Transverse colon (tissue), 4 donors: Measurements from ENCODE around the gene MAN1C1. TPM values are rescaled to one million over a fixed set of nuclear protein-coding genes. Genes with fewer than 3 reads are reported as not detected.

Experiments
- DNase-seq: peaks from one replicate; pipeline ENCODE4 v3.0.0-alpha.2; 2019
- H3K27ac ChIP-seq, 4 donors: fragments of 200-600 bp; sonication (generic); 2 replicates each; pipeline ENCODE4 v1.5.1; 2016 to 2018; ENCODE audit warnings: inconsistent platforms in 4 of 4
- H3K27me3 ChIP-seq: fragments of 200-600 bp; sonication (generic); 2 replicates; pipeline ENCODE4 v1.5.1; 2017; ENCODE audit warnings: inconsistent platforms
- H3K36me3 ChIP-seq, 4 donors: fragments of 200-600 bp; sonication (generic); 2 replicates each; pipeline ENCODE4 v1.5.1; 2017 to 2019; ENCODE audit warnings: inconsistent platforms in 4 of 4
- H3K4me1 ChIP-seq, 4 donors: fragments of 200-600 bp; sonication (generic); 2 replicates each; pipeline ENCODE4 v1.5.1; 2017 to 2020; ENCODE audit warnings: inconsistent platforms in 4 of 4
- H3K4me3 ChIP-seq, 4 donors: fragments of 200-600 bp; sonication (generic); 1 replicate in 1 of 4; 2 replicates in 3 of 4; pipeline versions ENCODE4 v1.5.1 to v1.6.1; 2017 to 2019; ENCODE audit warnings: inconsistent platforms in 4 of 4
- H3K9me3 ChIP-seq, 2 donors: fragments of 200-600 bp; sonication (generic); 2 replicates each; pipeline ENCODE4 v1.5.1; 2017 to 2019; ENCODE audit warnings: inconsistent platforms in 2 of 2
- CTCF ChIP-seq, 5 experiments: fragments of 200-600 bp in 3 of 5; fragments of 450-650 bp in 2 of 5; sonication (generic) in 3 of 5; IDR thresholded peaks; 1 replicate in 2 of 5; 2 replicates in 3 of 5; pipeline ENCODE4 v1.5.1; 2016 to 2017; ENCODE audit warnings: antibody characterized with exemption in 5 of 5, inconsistent platforms in 3 of 5, mild to moderate bottlenecking in 2 of 5, moderate library complexity in 1 of 5
- EP300 ChIP-seq: sonication (generic); formaldehyde crosslinking; IDR thresholded peaks from one replicate; pipeline ENCODE4 v1.6.1; 2017; ENCODE audit warnings: antibody characterized with exemption, low read depth
- POLR2A ChIP-seq: fragments of 450-650 bp; IDR thresholded peaks from one replicate; pipeline ENCODE4 v1.6.1; 2016; ENCODE audit warnings: antibody characterized with exemption, mild to moderate bottlenecking, moderate library complexity
- POLR2AphosphoS5 ChIP-seq, 3 donors: sonication (generic); formaldehyde crosslinking; IDR thresholded peaks; one replicate each; pipeline ENCODE4 v1.6.1; 2016; ENCODE audit warnings: antibody characterized with exemption in 3 of 3
- WGBS, 2 donors: methylation state at CpG; one replicate each; pipeline ENCODE4 v1.1.5; 2018; ENCODE audit warnings: low coverage in 1 of 2; 5-methylcytosine and 5-hydroxymethylcytosine counted together
- in situ Hi-C, 4 donors: fragments of 200-750 bp; cut with MboI; loops; one replicate each; pipeline versions ENCODE4 v1.15.0 to v1.15.1; 2017; ENCODE audit warnings: low sequenced_read_pairs in 3 of 4, low pct_ligation_motif_present in 1 of 4, low pct_unique_long_range_greater_than_20kb in 1 of 4
- intact Hi-C: fragments of 100-400 bp; cut with DNase I; formaldehyde crosslinking; loops from one replicate; pipeline ENCODE4 v1.15.1; 2023; ENCODE audit warnings: low total_unique reads
- total RNA-seq, 4 donors: library from RNA; depleted of rRNA; stranded (reverse); fragments of >200 nt; gene quantifications; one replicate each; pipeline ENCODE4 v1.1.0, GENCODE V29; 2016

MAN1C1 gene
- total RNA-seq, 4 donors from 2014 or later = 2.4 to 6.8 (median 4.3) TPM

GRCh38 chr1:25727635-25728286 is 111.2 kb downstream of the MAN1C1 start:
- no peaks in the 10 kb centered on the region for H3K36me3 ChIP-seq
- H3K4me3 ChIP-seq = no peak overlapping the region
- H3K9me3 ChIP-seq = no peaks in the 10 kb centered on the region
- DNase-seq = peak; percentile 61
- TF ChIP-seq EP300 = peak; percentile 13
- peak in 2 of 3 donors; percentile 40 to 41 for TF ChIP-seq POLR2AphosphoS5 (IDR thresholded peaks at IDR 0.05)
- TF ChIP-seq CTCF (IDR thresholded peaks at IDR 0.05) = no peak
- H3K27me3 ChIP-seq = no peaks in the 10 kb centered on the region
- WGBS, 2 donors = 26% methylated on average over 11 of the region's 12 CpGs; no CpG with 5 or more reads in 1 of the 2 donors
- peaks cover 7 to 39% (median 23%) of the 10 kb centered on the region in 4 donors for H3K4me1 ChIP-seq
- intact Hi-C loops (no loop called here), in situ Hi-C loops (no loop called here)
- H3K27ac ChIP-seq = peak overlapping the region; percentile 25 to 70 (median 44)

GRCh38 chr1:25728301-25728935 is 111.8 kb downstream of the MAN1C1 start:
- Histone ChIP-seq H3K4me1 (peaks cover 7 to 39% (median 23%) of the 10 kb centered on the region in 4 donors), H3K27ac (peak overlapping the region; percentile 25 to 70 (median 44)), H3K36me3 (no peaks in the 10 kb centered on the region), H3K27me3 (no peaks in the 10 kb centered on the region), H3K4me3 (no peak overlapping the region), H3K9me3 (no peaks in the 10 kb centered on the region)
- TF ChIP-seq CTCF (IDR thresholded peaks at IDR 0.05) (no peak), EP300 (no peak), POLR2AphosphoS5 (IDR thresholded peaks at IDR 0.05) (no peak), POLR2A (no peak)
- in situ Hi-C loops (no loop called here), intact Hi-C loops (no loop called here)
- WGBS, 2 donors = 67 to 74% methylated on average over 3 to 10 of the region's 11 CpGs
- no peak for DNase-seq

DNA sequence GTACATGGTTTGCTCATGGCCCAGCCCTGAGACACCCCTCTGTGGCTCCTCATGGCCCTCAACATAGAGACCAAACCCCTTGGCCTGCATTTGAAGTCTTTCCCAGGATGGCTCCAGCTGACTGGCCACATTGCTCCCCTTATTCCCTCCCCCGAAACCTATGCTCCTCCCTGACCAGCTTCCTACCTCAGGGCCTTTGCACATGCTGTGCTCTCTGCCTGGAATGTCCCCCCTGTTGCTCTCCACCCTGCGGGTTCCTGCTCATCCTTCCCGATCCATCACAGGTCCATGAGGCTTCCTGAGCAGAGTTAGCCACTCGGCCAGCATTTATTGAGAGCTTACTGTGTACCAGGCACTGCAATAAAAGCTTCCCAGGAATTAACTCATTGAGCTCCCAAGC is 112.5 kb downstream of the MAN1C1 start:
- TF ChIP-seq POLR2A = no peak
- no peaks in the 10 kb centered on the region for H3K27me3 ChIP-seq
- H3K4me3 ChIP-seq = no peak overlapping the region
- in situ Hi-C loops (no loop called here), intact Hi-C loops (no loop called here)
- peak overlapping the region in 3 of 4 donors; percentile 41 to 70 (median 48) for H3K27ac ChIP-seq
- DNase-seq = no peak
- H3K36me3 ChIP-seq = no peaks in the 10 kb centered on the region
- no peaks in the 10 kb centered on the region for H3K9me3 ChIP-seq
- peaks cover 7 to 39% (median 23%) of the 10 kb centered on the region in 4 donors for H3K4me1 ChIP-seq
- 85% methylated on average over 4 of the region's 4 CpGs; no CpG with 5 or more reads in 1 of the 2 donors for WGBS, 2 donors

- peaks cover 7 to 39% (median 23%) of the 10 kb centered on the region in 4 donors for H3K4me1 ChIP-seq
- H3K27me3 ChIP-seq = no peaks in the 10 kb centered on the region
- 61 to 64% methylated on average over 9 to 12 of the region's 12 CpGs for WGBS, 2 donors
- no peak for DNase-seq
- H3K4me3 ChIP-seq = no peak overlapping the region
- in situ Hi-C loops = no loop called here
- intact Hi-C loops = no loop called here
- no peak for TF ChIP-seq EP300
- no peak for TF ChIP-seq POLR2A
- no peak for TF ChIP-seq CTCF (IDR thresholded peaks at IDR 0.05)
- no peak for TF ChIP-seq POLR2AphosphoS5 (IDR thresholded peaks at IDR 0.05)
- no peaks in the 10 kb centered on the region for H3K36me3 ChIP-seq
- no peak overlapping the region for H3K27ac ChIP-seq
- H3K9me3 ChIP-seq = no peaks in the 10 kb centered on the region
Measured at GRCh38 chr1:25729790-25730644, 113.4 kb downstream of the MAN1C1 start.
